ENCODE measurements around the gene LRRC66.

DNA sequence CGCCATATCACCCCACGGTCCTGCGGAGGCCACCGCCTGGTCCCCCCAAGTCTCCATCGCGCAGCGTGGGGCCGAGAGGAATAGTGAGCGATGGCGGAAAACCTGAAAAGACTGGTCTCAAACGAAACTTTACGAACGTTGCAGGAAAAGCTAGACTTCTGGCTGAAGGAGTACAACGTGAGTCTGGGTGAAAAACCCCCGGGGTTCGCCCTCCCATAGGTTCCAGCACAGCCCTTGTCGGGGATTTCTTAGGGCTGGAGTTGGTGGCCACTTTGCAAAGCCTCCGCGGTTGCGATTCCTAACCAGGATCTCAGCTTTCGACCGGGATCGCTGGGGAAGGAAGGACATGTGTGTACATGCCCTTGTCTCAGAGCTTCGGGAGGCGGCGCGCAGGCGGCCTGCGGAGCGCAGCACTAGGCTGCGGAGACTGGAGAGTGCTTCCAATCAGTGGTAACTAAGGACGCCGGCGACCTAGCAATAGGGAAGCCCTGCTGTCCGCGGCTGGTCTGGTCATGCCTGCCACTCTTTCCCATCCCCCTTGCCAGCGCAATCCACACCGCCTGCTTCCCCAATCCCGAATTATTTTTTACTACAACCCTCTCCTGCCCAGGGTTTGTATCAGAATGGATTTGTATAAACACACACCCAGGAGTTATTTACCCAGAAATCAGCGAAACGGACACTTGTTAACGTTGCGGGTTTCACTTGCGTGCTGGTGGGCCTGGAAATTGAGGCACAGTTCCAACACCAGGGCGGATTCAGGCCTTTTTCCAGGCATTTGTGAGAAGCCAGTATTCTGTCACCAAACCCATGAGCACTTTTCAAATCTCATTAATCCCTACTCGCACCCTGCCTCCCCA lies 31.7 kb upstream of the LRRC66 start:
- TF ChIP-seq, protein P1, sequence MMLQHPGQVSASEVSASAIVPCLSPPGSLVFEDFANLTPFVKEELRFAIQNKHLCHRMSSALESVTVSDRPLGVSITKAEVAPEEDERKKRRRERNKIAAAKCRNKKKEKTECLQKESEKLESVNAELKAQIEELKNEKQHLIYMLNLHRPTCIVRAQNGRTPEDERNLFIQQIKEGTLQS (IDR thresholded peaks at IDR 0.05): no peak
- TF ChIP-seq YY1 (IDR thresholded peaks at IDR 0.05): peak; percentile 35
- TF ChIP-seq, protein P2, sequence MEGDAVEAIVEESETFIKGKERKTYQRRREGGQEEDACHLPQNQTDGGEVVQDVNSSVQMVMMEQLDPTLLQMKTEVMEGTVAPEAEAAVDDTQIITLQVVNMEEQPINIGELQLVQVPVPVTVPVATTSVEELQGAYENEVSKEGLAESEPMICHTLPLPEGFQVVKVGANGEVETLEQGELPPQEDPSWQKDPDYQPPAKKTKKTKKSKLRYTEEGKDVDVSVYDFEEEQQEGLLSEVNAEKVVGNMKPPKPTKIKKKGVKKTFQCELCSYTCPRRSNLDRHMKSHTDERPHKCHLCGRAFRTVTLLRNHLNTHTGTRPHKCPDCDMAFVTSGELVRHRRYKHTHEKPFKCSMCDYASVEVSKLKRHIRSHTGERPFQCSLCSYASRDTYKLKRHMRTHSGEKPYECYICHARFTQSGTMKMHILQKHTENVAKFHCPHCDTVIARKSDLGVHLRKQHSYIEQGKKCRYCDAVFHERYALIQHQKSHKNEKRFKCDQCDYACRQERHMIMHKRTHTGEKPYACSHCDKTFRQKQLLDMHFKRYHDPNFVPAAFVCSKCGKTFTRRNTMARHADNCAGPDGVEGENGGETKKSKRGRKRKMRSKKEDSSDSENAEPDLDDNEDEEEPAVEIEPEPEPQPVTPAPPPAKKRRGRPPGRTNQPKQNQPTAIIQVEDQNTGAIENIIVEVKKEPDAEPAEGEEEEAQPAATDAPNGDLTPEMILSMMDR (IDR thresholded peaks at IDR 0.05; ENCODE audit: low read depth, low read length, missing input control): no peak
- no peak for TF ChIP-seq EGR1 (IDR thresholded peaks at IDR 0.05; ENCODE audit: low read depth in 2 of 2)
- TF ChIP-seq, protein P3, sequence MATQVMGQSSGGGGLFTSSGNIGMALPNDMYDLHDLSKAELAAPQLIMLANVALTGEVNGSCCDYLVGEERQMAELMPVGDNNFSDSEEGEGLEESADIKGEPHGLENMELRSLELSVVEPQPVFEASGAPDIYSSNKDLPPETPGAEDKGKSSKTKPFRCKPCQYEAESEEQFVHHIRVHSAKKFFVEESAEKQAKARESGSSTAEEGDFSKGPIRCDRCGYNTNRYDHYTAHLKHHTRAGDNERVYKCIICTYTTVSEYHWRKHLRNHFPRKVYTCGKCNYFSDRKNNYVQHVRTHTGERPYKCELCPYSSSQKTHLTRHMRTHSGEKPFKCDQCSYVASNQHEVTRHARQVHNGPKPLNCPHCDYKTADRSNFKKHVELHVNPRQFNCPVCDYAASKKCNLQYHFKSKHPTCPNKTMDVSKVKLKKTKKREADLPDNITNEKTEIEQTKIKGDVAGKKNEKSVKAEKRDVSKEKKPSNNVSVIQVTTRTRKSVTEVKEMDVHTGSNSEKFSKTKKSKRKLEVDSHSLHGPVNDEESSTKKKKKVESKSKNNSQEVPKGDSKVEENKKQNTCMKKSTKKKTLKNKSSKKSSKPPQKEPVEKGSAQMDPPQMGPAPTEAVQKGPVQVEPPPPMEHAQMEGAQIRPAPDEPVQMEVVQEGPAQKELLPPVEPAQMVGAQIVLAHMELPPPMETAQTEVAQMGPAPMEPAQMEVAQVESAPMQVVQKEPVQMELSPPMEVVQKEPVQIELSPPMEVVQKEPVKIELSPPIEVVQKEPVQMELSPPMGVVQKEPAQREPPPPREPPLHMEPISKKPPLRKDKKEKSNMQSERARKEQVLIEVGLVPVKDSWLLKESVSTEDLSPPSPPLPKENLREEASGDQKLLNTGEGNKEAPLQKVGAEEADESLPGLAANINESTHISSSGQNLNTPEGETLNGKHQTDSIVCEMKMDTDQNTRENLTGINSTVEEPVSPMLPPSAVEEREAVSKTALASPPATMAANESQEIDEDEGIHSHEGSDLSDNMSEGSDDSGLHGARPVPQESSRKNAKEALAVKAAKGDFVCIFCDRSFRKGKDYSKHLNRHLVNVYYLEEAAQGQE (IDR thresholded peaks at IDR 0.05): no peak

All from liver (tissue), 3 donors.